ENCODE data around the gene SETDB2. TPM values are rescaled to one million over a fixed set of nuclear protein-coding genes. Genes with fewer than 3 reads are reported as not detected.

Gene SETDB2
- total and polyA plus RNA-seq, 2 of the 4 experiments (the other 2 are of a cell fraction) = 4.3 to 5.7 TPM

DNA sequence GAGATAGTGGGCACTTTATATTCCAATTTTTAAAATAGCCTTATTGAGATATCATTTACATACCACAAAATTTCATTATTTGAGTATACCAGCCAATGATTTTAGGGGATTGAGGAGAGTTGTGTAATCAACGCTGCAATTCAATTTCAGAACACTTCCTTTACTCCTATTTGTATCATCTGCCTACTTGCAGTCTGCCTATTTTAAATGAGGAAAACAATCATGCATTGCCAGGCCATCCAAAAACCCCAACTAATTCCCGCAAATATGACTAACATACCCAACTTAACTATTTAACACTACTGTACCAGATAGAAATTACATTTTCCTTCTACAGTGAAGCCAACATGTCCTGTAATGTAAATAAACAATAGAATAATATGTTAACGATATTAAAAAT is 26.9 kb upstream of the SETDB2 start:
- BruUV-seq (replicated peaks) = no TSS peak
- no peak overlapping the region for H2BK5ac ChIP-seq (ENCODE audit: low read depth, low read length, poor library complexity, severe bottlenecking)
- no peak overlapping the region for H4K8ac ChIP-seq (ENCODE audit: low read depth in 2 of 2, low read length in 2 of 2)
- no peaks in the 10 kb centered on the region for H3K27me3 ChIP-seq (ENCODE audit: control insufficient read depth, insufficient read depth, low read length)
- H3K9me1 ChIP-seq (ENCODE audit: insufficient read depth, low read length) = peaks cover 4% of the 10 kb centered on the region; the same call in 1 of the 2 replicates
- no peak overlapping the region for H2BK20ac ChIP-seq (ENCODE audit: low read depth, low read length)
- no peak overlapping the region for H2AFZ ChIP-seq (replicated peaks; ENCODE audit: low read length, poor library complexity)
- ATAC-seq (ENCODE audit: low read depth) = no peak
- H3K18ac ChIP-seq (ENCODE audit: low read depth, low read length) = no peak overlapping the region
- no peak overlapping the region for H3K4me2 ChIP-seq (ENCODE audit: low read depth, low read length)
- H4K91ac ChIP-seq (ENCODE audit: insufficient read depth, low read depth, low read length) = no peak overlapping the region
- H4K5ac ChIP-seq (ENCODE audit: low read depth, low read length) = no peak overlapping the region
- no peak overlapping the region for H2AK9ac ChIP-seq (replicated peaks; ENCODE audit: low read depth, low read length, poor library complexity)
- H3K79me1 ChIP-seq (ENCODE audit: low read depth in 1 of 2, low read length in 2 of 2) = no peaks in the 10 kb centered on the region
- no peak overlapping the region for H2BK15ac ChIP-seq (ENCODE audit: low read depth, low read length)
- H2BK120ac ChIP-seq (ENCODE audit: low read depth, low read length) = no peak overlapping the region
- no peaks in the 10 kb centered on the region for H3K4me1 ChIP-seq (ENCODE audit: control insufficient read depth, insufficient read depth, low read length)
- TF ChIP-seq CHD1 (IDR thresholded peaks at IDR 0.05; ENCODE audit: low read depth, low read length) = no peak
- TF ChIP-seq CEBPB (IDR thresholded peaks at IDR 0.05; ENCODE audit: low read depth, low read length) = 0 out of 2 replicates have a peak, but pooled peaks have one; percentile 32
- no peak for TF ChIP-seq SMC3 (IDR thresholded peaks at IDR 0.05; ENCODE audit: low read depth, low read length)
- no peak overlapping the region for H3K4me3 ChIP-seq (ENCODE audit: insufficient read depth, low read depth, low read length)
- CTCF ChIA-PET = no interaction called here
- no peaks in the 10 kb centered on the region for H4K20me1 ChIP-seq (ENCODE audit: insufficient read depth, low read length)
- no peaks in the 10 kb centered on the region for H3K36me3 ChIP-seq (ENCODE audit: control insufficient read depth, insufficient read depth, low read length)
- dilution Hi-C loops (cut with HindIII; ENCODE audit: low sequenced_read_pairs, unreplicated experiment) (no loop called here), intact Hi-C loops (cut with micrococcal nuclease) (no loop called here), in situ Hi-C loops (cut with MboI; ENCODE audit: low sequenced_read_pairs) (no loop called here)
- POLR2A ChIA-PET (ENCODE audit: unreplicated experiment) = no interaction called here
- no peak overlapping the region for H2AK5ac ChIP-seq (ENCODE audit: low read depth, low read length)
- H3K14ac ChIP-seq (replicated peaks; ENCODE audit: low read depth, low read length) = no peak overlapping the region
- 100% methylated on average over 1 of the region's 3 CpGs; no CpG with 5 or more reads in 1 of the 2 experiments for WGBS, 2 experiments (ENCODE audit: extremely low coverage in 2 of 2, insufficient read length in 1 of 2)
- H3K9me3 ChIP-seq (ENCODE audit: control insufficient read depth, insufficient read depth, low read length) = no peaks in the 10 kb centered on the region
- no peak overlapping the region for H3K9ac ChIP-seq (ENCODE audit: low read depth, low read length)
- no peak overlapping the region for H3K4ac ChIP-seq (ENCODE audit: low read depth, low read length)
- no peak overlapping the region for H3K23ac ChIP-seq (ENCODE audit: low read depth, low read length)
- no peak overlapping the region for H3K56ac ChIP-seq (ENCODE audit: extremely low read depth, insufficient read depth, low read length)
- no peak for DNase-seq
- H3K27ac ChIP-seq (ENCODE audit: insufficient read depth, low read length) = no peak overlapping the region

All from IMR-90 (cell line).